Smooth muscle cell (in vitro differentiated cells): Measurements from ENCODE around the gene TSSK6. TPM values are rescaled to one million over a fixed set of nuclear protein-coding genes. Genes with fewer than 3 reads are reported as not detected.
A peak's percentile ranks its signal among the peaks of the same experiment; 100 is the strongest.

ENCODE experiments used
- DNase-seq: peaks from one replicate; lab custom pipeline; 2025; ENCODE audit not compliant: unreplicated experiment; lab: John Stamatoyannopoulos, UW
- H2AFZ ChIP-seq: fragments of 200-600 bp; sonication (generic); 2 replicates; pipeline ENCODE4 v1.6.0; 2016; ENCODE audit warnings: antibody characterized with exemption, low read depth, mild to moderate bottlenecking
- H3F3A ChIP-seq: fragments of 200-600 bp; sonication (generic); 2 replicates; pipeline ENCODE4 v1.6.0; 2017; ENCODE audit warnings: antibody characterized with exemption, low read depth
- H3K27ac ChIP-seq: fragments of 200-600 bp; sonication (generic); 2 replicates; pipeline ENCODE4 v1.5.1; 2016; ENCODE audit warnings: low read depth, mild to moderate bottlenecking
- H3K27me3 ChIP-seq: fragments of 200-600 bp; sonication (generic); 2 replicates; pipeline ENCODE4 v1.6.1; 2016; ENCODE audit warnings: low read depth, mild to moderate bottlenecking
- H3K36me3 ChIP-seq: fragments of 200-600 bp; sonication (generic); 2 replicates; pipeline ENCODE4 v1.5.1; 2016; ENCODE audit warnings: low read depth
- H3K4me1 ChIP-seq: fragments of 200-600 bp; sonication (generic); 2 replicates; pipeline ENCODE4 v1.5.1; 2016; ENCODE audit warnings: low read depth
- H3K4me2 ChIP-seq: fragments of 200-600 bp; sonication (generic); 2 replicates; pipeline ENCODE4 v1.6.0; 2016; ENCODE audit warnings: mild to moderate bottlenecking
- H3K4me3 ChIP-seq: fragments of 200-600 bp; sonication (generic); 2 replicates; pipeline ENCODE4 v1.5.1; 2016; ENCODE audit warnings: mild to moderate bottlenecking
- H3K79me2 ChIP-seq: fragments of 200-600 bp; sonication (generic); 2 replicates; pipeline ENCODE4 v1.6.0; 2016; ENCODE audit warnings: low read depth, mild to moderate bottlenecking
- H3K9ac ChIP-seq: fragments of 200-600 bp; sonication (generic); 2 replicates; pipeline ENCODE4 v1.6.0; 2016; ENCODE audit warnings: low read depth
- H3K9me3 ChIP-seq: fragments of 200-600 bp; sonication (generic); replicated peaks from 2 replicates; pipeline ENCODE4 v1.5.1; 2016; ENCODE audit warnings: low read depth
- H4K20me1 ChIP-seq: fragments of 200-600 bp; sonication (generic); 2 replicates; pipeline ENCODE4 v1.6.0; 2016; ENCODE audit warnings: low read depth
- CTCF ChIP-seq: fragments of 200-600 bp; sonication (generic); IDR thresholded peaks from 2 replicates; pipeline ENCODE4 v1.5.1; 2017; ENCODE audit warnings: borderline replicate concordance, mild to moderate bottlenecking, antibody characterized with exemption; ENCODE audit not compliant: insufficient read depth, poor library complexity, severe bottlenecking
- WGBS: methylation state at CpG from one replicate; pipeline ENCODE4 v1.1.7; 2016; ENCODE audit warnings: low lambda C conversion rate; 5-methylcytosine and 5-hydroxymethylcytosine counted together
- polyA plus RNA-seq: library from polyadenylated mRNA; unstranded; fragments of >200 nt; fragmentation: Nextera tagmentation; extraction: Ambion mirVana; gene quantifications from 2 replicates; pipeline ENCODE4 v1.2.1, GENCODE V29; 2016
- total RNA-seq: library from RNA; depleted of rRNA; stranded (reverse); fragments of >200 nt; gene quantifications from 2 replicates; pipeline ENCODE4 v1.2.3, GENCODE V29; 2014

TSSK6 gene
- total and polyA plus RNA-seq, 2 experiments from 2014 or later, result 0.49 to 1.3 TPM

- no peak overlapping the region for H3K4me3 ChIP-seq
- no peaks in the 10 kb centered on the region for H3F3A ChIP-seq
- no peaks in the 10 kb centered on the region for H3K9me3 ChIP-seq
- H3K36me3 ChIP-seq, result no peaks in the 10 kb centered on the region
- H3K79me2 ChIP-seq, result no peaks in the 10 kb centered on the region
- no peak for TF ChIP-seq CTCF
- H4K20me1 ChIP-seq, result no peaks in the 10 kb centered on the region
- no peak overlapping the region for H2AFZ ChIP-seq
- peak overlapping the region; percentile 69 for H3K27ac ChIP-seq
- no peak overlapping the region for H3K9ac ChIP-seq
- H3K27me3 ChIP-seq, result no peaks in the 10 kb centered on the region
- peak overlapping the region; percentile 25 for H3K4me2 ChIP-seq
- peaks cover 12% of the 10 kb centered on the region for H3K4me1 ChIP-seq
- 84% methylated on average over 10 of the region's 10 CpGs for WGBS
- DNase-seq, result no peak
Measured at GRCh38 chr19:19550972-19551852, 35.9 kb upstream of the TSSK6 start.

GRCh38 chr19:19550485-19550929 lies 35.2 kb upstream of the TSSK6 start:
- H3F3A ChIP-seq, result no peaks in the 10 kb centered on the region
- H2AFZ ChIP-seq, result no peak overlapping the region
- H3K4me1 ChIP-seq, result peaks cover 12% of the 10 kb centered on the region
- no peaks in the 10 kb centered on the region for H3K9me3 ChIP-seq
- no peak for TF ChIP-seq CTCF
- H4K20me1 ChIP-seq, result no peaks in the 10 kb centered on the region
- no peak overlapping the region for H3K9ac ChIP-seq
- peak; percentile 40 for DNase-seq
- H3K4me2 ChIP-seq, result peak overlapping the region; percentile 25
- WGBS, result 11% methylated on average over 7 of the region's 8 CpGs
- H3K4me3 ChIP-seq, result no peak overlapping the region
- H3K79me2 ChIP-seq, result no peaks in the 10 kb centered on the region
- H3K27ac ChIP-seq, result peak overlapping the region; percentile 69
- no peaks in the 10 kb centered on the region for H3K36me3 ChIP-seq
- H3K27me3 ChIP-seq, result no peaks in the 10 kb centered on the region

- TF ChIP-seq CTCF, result no peak
- H3K79me2 ChIP-seq, result no peaks in the 10 kb centered on the region
- H3K9me3 ChIP-seq, result no peaks in the 10 kb centered on the region
- peaks cover 12% of the 10 kb centered on the region for H3K4me1 ChIP-seq
- peak overlapping the region; percentile 48 for H3K9ac ChIP-seq
- no peaks in the 10 kb centered on the region for H3K27me3 ChIP-seq
- no peaks in the 10 kb centered on the region for H3F3A ChIP-seq
- no peaks in the 10 kb centered on the region for H3K36me3 ChIP-seq
- peak overlapping the region; percentile 25 for H3K4me2 ChIP-seq
- no peak overlapping the region for H3K4me3 ChIP-seq
- 60% methylated on average over 17 of the region's 23 CpGs for WGBS
- H3K27ac ChIP-seq, result peak overlapping the region; percentile 69
- DNase-seq, result no peak
- H4K20me1 ChIP-seq, result no peaks in the 10 kb centered on the region
- H2AFZ ChIP-seq, result no peak overlapping the region
Measured at GRCh38 chr19:19549804-19550464, 34.6 kb upstream of the TSSK6 start.
